Measurements from ENCODE around the gene LGALS7.

DNA sequence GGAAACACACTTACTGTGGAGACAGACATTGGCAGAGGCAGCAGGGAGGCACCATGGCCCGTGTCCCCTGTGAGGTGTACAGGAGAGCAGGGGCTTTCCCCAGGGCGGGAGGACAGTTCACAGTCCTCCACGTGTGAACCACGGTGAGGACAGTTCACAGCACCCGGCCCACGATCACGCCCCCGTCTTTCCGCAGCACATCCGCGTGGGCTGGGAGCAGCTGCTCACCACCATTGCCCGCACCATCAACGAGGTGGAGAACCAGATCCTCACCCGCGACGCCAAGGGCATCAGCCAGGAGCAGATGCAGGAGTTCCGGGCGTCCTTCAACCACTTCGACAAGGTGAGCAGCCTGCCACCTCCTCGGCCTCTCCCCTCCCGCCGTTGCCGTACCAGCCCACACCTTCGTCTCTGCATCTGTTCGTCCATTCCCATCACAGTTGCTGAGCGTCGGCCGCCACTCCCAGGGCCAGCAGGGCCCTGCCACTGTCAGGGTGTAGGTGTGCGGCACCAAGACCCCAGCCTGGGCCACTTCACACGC is 46.5 kb downstream of the LGALS7 start:
- TF ChIP-seq EZH2 (IDR thresholded peaks at IDR 0.05; ENCODE audit: borderline replicate concordance, insufficient read depth, low read length, poor library complexity, severe bottlenecking) (no peak), CTCF (IDR thresholded peaks at IDR 0.05; ENCODE audit: poor library complexity, severe bottlenecking) (no peak), REST (IDR thresholded peaks at IDR 0.05; ENCODE audit: borderline replicate concordance) (no peak), POLR2AphosphoS5 (IDR thresholded peaks at IDR 0.05) (no peak), EP300 (conservative IDR thresholded peaks at IDR 0.05; ENCODE audit: poor library complexity, severe bottlenecking) (no peak)

Data from neural cell (in vitro differentiated cells).